NT2/D1 (cell line): ENCODE data around the gene ATXN10.

Source experiments
- DNase-seq: peaks from one replicate; pipeline ENCODE4 v3.0.0-alpha.2; 2011; ENCODE audit warnings: low read depth, low spot score
- H3K27me3 ChIP-seq: 2 replicates; pipeline ENCODE4 v1.6.0; 2011; ENCODE audit warnings: mild to moderate bottlenecking; ENCODE audit not compliant: insufficient read length, insufficient read depth
- H3K36me3 ChIP-seq: 2 replicates; pipeline ENCODE4 v1.6.1; 2011; ENCODE audit warnings: mild to moderate bottlenecking, low read length, mixed read lengths; ENCODE audit not compliant: insufficient read depth, insufficient read length
- H3K4me1 ChIP-seq: 2 replicates; pipeline ENCODE4 v1.5.1; 2011; ENCODE audit not compliant: insufficient read depth, insufficient read length
- H3K4me3 ChIP-seq: 2 replicates; pipeline ENCODE4 v1.5.1; 2011; ENCODE audit warnings: low read depth; ENCODE audit not compliant: insufficient read length
- H3K9ac ChIP-seq: 2 replicates; pipeline ENCODE4 v1.6.0; 2011; ENCODE audit warnings: low read depth; ENCODE audit not compliant: insufficient read length
- H3K9me3 ChIP-seq: 2 replicates; pipeline ENCODE4 v1.5.1; 2011; ENCODE audit warnings: mild to moderate bottlenecking, low read length; ENCODE audit not compliant: insufficient read depth
- SUZ12 ChIP-seq: IDR thresholded peaks from 2 replicates; pipeline ENCODE4 v1.6.1; 2011; ENCODE audit not compliant: insufficient read length, insufficient read depth; ENCODE audit errors: extremely low read depth
- YY1 ChIP-seq: IDR thresholded peaks from 2 replicates; pipeline ENCODE4 v1.6.1; 2011; ENCODE audit not compliant: insufficient read length, insufficient read depth
- ZNF274 ChIP-seq: IDR thresholded peaks from 2 replicates; pipeline ENCODE4 v1.6.1; 2011; ENCODE audit warnings: mild to moderate bottlenecking, low read depth, low read length

Gene ATXN10

DNA sequence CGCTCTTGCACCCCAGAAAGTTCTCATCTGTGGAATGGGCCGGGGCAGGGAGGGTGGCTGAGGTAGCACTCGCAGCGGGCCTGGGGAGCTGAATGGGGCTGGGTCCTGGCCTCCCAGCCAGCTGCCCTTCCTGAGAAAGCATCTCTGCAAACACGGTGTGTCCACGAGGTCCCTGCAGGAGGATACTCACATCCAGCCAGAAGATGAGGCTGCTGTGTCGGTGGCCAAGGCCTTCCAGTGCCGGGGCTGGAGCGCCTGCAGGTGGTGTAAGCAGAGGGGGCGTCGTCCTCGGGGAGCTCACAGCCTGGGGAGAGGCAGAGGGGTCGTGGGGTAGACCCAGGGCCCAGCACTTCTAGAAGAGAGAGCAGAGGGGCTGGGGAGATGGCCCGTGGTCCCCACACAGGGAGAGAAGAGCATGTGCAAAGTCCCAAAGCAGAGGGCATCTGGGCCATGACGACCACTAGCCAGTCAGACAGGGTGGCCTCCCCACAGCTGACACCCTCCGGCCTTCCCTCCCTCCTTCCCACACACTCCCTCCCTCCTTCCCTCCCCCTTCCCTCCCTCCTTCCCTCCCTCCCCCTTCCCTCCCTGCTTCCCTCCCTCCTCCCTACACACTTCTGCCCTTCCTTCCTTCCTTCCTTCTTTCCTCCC is 207.4 kb downstream of the ATXN10 start:
- Histone ChIP-seq H3K36me3 (no peaks in the 10 kb centered on the region), H3K9me3 (no peaks in the 10 kb centered on the region), H3K9ac (no peak overlapping the region), H3K27me3 (peaks cover 5% of the 10 kb centered on the region), H3K4me1 (peaks cover 11% of the 10 kb centered on the region), H3K4me3 (no peak overlapping the region)
- no peak for TF ChIP-seq ZNF274
- TF ChIP-seq SUZ12: no peak
- TF ChIP-seq YY1: no peak
- DNase-seq: no peak

- Histone ChIP-seq H3K9me3 (no peaks in the 10 kb centered on the region), H3K9ac (no peak overlapping the region), H3K4me1 (peaks cover 11% of the 10 kb centered on the region), H3K36me3 (no peaks in the 10 kb centered on the region), H3K4me3 (no peak overlapping the region), H3K27me3 (peaks cover 5% of the 10 kb centered on the region)
- TF ChIP-seq YY1 (no peak), SUZ12 (no peak), ZNF274 (no peak)
- DNase-seq: no peak
Measured at GRCh38 chr22:45879552-45879949, 207.9 kb downstream of the ATXN10 start.

- DNase-seq: no peak
- H3K9me3 ChIP-seq: no peaks in the 10 kb centered on the region
- H3K4me3 ChIP-seq: no peak overlapping the region
- no peak overlapping the region for H3K9ac ChIP-seq
- peaks cover 11% of the 10 kb centered on the region for H3K4me1 ChIP-seq
- no peaks in the 10 kb centered on the region for H3K36me3 ChIP-seq
- H3K27me3 ChIP-seq: peaks cover 5% of the 10 kb centered on the region
- no peak for TF ChIP-seq ZNF274
- TF ChIP-seq YY1: no peak
- TF ChIP-seq SUZ12: no peak
Measured at GRCh38 chr22:45880091-45880715, 208.6 kb downstream of the ATXN10 start.

GRCh38 chr22:45880716-45881523 is 209.3 kb downstream of the ATXN10 start:
- H3K9me3 ChIP-seq: no peaks in the 10 kb centered on the region
- no peak for DNase-seq
- peaks cover 11% of the 10 kb centered on the region for H3K4me1 ChIP-seq
- no peaks in the 10 kb centered on the region for H3K36me3 ChIP-seq
- H3K9ac ChIP-seq: no peak overlapping the region
- H3K27me3 ChIP-seq: peaks cover 5% of the 10 kb centered on the region
- TF ChIP-seq YY1: no peak
- no peak for TF ChIP-seq ZNF274
- no peak for TF ChIP-seq SUZ12
- no peak overlapping the region for H3K4me3 ChIP-seq

GRCh38 chr22:45881524-45881875 is 209.9 kb downstream of the ATXN10 start:
- Histone ChIP-seq H3K9ac (no peak overlapping the region), H3K27me3 (peaks cover 5% of the 10 kb centered on the region), H3K9me3 (no peaks in the 10 kb centered on the region), H3K36me3 (no peaks in the 10 kb centered on the region), H3K4me1 (peaks cover 11% of the 10 kb centered on the region), H3K4me3 (no peak overlapping the region)
- no peak for DNase-seq
- TF ChIP-seq YY1: no peak
- no peak for TF ChIP-seq SUZ12
- TF ChIP-seq ZNF274: no peak

GRCh38 chr22:45882881-45883810 is 211.5 kb downstream of the ATXN10 start:
- H3K27me3 ChIP-seq: peaks cover 5% of the 10 kb centered on the region
- TF ChIP-seq YY1: no peak
- peaks cover 2% of the 10 kb centered on the region for H3K4me1 ChIP-seq
- no peaks in the 10 kb centered on the region for H3K9me3 ChIP-seq
- no peak overlapping the region for H3K4me3 ChIP-seq
- no peak for DNase-seq
- H3K36me3 ChIP-seq: no peaks in the 10 kb centered on the region
- H3K9ac ChIP-seq: no peak overlapping the region

DNA sequence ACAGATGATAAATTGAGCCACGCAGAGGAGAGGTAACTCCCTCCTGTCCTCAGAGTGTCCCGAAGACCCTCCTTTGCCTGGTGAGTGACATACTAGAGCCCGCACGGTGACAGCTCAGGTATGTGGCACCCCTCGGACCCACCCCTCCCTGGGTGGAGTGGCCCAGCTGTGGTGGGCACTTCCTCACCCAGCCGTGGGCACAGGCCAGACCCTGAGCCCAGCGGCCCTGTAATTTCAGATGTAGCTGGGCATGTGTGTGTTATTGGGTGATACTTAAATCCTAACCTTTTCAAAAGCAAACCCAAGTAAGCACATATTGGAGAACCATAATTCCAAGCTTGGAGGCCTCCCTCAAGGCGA is 212.2 kb downstream of the ATXN10 start:
- H3K9me3 ChIP-seq: no peaks in the 10 kb centered on the region

More for the DNA sequence above, 212.2 kb downstream of the ATXN10 start:
- H3K9ac ChIP-seq: no peak overlapping the region
- peaks cover 3% of the 10 kb centered on the region for H3K27me3 ChIP-seq
- H3K4me3 ChIP-seq: no peak overlapping the region
- no peak for DNase-seq
- no peaks in the 10 kb centered on the region for H3K36me3 ChIP-seq
- no peaks in the 10 kb centered on the region for H3K4me1 ChIP-seq
- no peak for TF ChIP-seq ZNF274
- TF ChIP-seq SUZ12: no peak
- no peak for TF ChIP-seq YY1
